Astrocyte of the hippocampus (primary cell): ENCODE data around the gene HHIPL2.
A peak's percentile ranks its signal among the peaks of the same experiment; 100 is the strongest.
"Not testable (repeated sequence)": the region's sequence is repeated elsewhere in the genome, so short reads cannot be mapped to it uniquely, and the experiment has no call there.

Experiments
- DNase-seq: peaks from one replicate; pipeline ENCODE4 v3.0.0; 2011; ENCODE audit warnings: low read depth, low spot score

Gene HHIPL2

DNA sequence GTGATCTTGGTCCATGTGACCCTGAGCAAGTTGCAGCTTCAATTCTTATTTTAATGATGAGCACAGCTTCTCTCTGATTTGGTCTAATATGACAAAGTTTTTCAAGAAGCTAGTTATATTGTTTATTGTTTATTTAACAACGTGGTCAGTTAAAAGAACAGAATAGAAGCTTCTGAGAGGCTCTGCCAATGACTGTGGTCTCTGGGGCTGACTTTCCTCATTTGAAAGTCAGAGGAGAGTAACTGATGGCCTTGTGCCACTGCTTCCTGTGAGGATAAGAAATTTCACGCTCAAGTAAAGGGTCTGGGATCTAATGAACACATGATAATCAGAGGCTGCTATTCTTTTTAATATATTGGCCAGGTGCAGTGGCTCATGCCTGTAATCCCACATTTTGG is 7.3 kb downstream of the HHIPL2 start:
- peak; percentile 51 for DNase-seq

DNA sequence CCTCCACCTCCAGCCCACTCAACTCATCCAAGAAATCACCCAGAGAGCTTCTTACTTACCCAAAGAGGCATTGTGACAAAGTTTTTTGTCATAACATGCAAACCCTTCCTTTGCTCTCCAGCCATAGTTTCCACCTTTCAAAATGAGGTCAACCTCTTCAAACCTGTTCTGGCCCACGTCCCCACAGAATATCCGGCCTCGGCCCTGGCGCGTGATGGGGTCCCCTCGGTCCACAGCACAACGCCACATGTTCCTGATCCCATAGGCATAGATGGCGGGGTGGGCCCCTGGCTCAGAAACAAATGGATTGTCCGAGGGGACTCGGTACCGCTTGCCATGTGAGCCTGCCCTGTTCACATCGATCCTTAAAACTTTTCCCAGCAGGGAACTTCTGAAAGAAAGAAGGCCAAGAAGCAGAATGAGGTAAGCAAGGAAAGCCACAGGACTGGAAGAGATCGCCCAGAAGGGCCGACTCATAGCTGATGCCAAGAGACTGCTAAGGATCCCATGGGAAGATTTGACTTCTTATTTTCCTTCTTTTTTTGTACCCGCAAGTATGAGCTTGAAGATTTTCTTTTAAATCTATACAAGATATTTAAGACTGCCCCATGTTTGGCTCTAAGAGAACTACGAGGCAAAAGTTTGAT is 7.8 kb downstream of the HHIPL2 start:
- peak; percentile 57 for DNase-seq

DNA sequence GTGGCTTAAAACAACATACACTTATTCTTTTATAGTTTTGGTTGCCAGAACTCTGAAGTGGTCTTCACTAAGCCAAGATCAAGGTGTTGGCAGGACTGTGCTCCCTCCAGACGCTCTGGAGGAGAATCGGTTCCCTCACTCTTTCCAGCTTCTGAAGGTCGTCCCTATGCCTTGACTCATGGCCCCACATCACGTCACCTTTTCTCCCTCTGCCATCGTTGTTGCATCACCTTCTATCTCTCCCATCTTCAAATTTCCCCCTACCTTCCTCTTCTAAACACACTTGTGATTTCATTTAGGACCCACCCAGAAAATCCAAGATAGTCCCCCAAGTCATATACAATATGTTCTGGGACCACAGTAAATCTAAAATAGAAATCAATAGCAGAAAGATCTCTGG is 12.4 kb downstream of the HHIPL2 start:
- no peak for DNase-seq

DNA sequence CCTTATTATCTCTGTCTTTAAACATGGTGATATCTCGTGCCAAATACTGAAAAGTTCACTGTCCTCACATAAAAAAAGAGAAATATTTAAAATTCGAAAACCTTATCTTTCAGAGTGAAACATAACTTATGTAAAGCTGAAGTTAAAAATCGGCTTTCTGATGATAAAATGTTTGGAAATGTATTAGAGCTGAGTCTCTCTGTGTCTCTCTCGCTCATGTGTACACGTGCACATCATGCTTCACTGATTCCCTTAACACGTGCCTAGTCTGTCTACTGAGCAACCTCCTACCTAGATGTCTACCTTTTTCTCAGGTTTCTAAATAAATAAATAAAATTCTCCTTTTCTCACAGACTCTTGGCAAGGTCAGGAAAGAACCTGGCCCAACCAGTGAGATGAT is 17.1 kb downstream of the HHIPL2 start:
- DNase-seq = no peak

DNA sequence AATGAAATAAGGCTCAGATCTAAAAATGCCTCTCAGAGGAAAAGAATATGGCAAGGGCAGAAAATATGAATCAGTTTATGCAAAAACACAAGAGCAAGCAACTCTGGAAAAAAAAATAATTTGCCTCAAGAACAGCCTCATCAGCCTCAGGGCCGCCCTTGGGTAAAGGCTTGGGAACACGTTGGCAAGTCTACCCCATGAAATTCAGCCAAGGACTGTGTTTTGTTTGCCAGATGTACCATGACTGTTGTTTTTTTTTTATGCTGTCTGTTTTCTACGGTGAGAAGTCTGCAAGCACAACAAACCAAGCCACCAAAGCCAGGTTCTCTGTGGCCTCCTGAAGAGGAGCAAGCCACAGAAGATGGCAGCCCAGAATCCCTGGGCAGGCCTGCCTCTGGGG is 18.0 kb downstream of the HHIPL2 start:
- peak; percentile 17 for DNase-seq

DNA sequence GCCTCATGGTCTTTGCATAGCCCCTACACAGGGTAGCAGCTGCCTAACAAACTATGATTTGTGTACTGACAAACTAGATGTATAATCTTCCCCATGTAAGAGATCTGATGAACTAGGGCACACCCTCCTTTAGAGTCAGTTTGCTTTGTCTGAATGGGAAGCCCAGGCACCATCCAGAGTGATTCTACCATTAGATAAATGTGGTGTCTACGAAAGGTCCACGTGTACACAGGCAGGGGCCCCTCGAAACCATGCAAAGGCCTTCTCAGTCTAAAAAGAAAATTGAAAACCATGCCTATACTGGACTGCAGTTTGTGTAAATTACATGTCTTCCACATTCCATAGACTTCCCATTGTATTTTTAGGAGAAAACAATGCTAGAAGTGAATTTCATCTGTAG is 18.7 kb downstream of the HHIPL2 start:
- DNase-seq = no peak

DNA sequence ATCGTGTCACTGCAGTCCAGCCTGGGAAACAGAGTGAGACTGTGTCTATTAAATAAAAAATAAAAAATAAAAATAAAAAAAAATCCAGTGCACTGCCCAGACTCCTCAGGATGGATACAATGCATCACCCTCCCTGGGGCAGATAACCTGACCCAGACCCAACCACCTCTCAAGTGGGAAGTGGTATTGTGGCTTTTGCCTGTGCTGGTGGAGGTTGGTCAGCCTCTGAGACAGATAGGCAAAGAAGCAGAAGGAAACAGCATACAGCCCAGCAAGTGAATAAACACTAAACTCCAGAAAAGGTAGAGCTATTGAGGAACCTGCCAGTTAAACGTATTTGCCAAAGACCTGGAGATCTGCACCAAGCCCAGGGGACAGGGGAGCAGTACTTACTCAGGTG is 22.0 kb downstream of the HHIPL2 start:
- no peak for DNase-seq

DNA sequence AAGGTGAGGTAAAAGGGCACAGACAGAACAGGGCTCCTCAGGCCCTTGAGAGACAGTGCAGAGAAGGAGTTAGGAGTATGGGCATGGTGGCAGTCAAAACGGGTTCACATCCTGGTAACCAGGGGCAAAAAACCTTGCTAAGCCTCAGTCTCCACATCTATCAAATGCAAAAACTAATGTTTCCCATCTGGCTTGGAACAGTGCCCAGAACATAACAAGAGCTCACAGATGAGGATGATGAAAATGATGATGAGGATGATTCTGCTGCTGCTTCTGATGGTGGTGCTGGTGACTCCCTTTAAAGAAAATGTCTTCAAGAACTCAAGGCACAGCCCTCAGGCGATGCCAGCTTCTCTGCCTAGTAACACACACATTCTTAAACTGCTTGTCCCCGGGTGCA is 24.1 kb downstream of the HHIPL2 start:
- no peak for DNase-seq

DNA sequence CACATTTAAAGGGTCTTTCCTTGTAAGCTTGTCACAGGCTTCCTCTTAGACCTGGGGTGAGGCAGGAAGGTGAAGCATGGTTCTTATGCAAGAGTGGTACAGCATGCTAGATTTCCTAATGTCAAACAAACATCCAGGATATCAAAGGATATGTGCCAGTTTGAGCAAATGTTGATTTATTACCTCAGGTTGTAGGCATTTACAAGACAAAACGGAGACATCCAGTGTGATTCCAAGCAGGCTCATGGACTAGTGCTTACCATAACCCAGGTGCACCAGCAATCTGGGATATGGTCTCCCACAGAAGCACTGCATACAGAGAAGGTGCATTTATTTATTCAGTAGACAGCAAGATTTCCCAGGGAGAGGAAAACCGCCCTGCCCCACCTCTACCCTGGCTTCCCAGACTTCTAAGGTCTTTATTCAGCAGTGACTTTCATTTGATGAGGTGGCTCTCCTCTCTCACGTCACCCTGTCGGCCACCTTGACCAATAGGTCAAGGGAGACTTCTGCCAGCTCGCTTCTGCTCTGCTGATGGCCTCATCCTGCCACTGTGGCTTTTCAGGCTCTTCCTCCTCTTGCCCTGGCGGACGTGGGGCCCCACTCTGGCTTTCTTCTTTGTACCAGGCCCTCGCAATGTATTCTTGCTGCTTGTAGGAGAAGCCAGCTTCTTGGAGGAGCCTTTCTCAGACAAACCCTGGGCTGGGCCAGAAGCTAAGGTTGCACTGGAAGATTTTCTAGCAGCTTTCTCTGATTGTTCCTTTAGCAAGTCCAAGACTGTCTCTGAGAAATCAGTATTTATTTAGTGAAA is 25.6 kb downstream of the HHIPL2 start:
- DNase-seq = no peak

DNA sequence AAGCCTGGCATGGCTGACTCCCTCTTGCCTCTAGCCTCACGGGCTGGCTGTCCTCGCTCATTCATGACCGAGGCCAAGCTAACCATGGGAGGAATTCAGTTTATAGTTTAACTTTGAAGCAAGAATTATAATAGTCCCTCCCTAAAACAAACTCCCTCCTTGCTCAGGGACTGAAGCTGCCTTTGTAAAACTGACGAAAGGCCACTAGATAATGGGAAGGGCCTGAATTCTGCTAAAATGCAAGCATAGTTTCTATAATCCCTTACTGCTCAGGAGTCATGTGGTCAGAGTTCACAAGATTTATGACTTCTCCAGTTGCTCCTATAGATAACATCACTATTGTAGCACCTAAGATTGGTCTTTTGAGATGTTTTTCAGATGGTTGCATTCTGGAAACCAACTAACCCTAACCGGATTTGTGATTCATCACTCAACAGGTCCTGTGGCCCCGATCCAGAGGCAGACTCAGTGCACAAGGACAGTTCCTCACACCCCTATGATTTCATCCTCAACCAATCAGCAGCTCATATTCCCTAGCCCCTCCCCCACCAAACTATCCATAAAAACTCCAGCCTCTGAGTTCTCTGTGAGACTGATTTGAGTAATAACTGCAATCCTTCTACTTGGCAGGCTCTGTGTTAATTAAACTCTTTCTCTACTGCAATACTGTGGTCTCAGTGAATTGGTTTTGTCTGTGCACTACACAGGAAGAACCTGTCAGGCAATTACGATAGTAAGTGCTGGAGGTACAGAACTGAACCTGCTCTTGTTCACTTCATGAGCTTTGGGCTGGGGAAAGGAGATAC is 26.4 kb downstream of the HHIPL2 start:
- no peak for DNase-seq

DNA sequence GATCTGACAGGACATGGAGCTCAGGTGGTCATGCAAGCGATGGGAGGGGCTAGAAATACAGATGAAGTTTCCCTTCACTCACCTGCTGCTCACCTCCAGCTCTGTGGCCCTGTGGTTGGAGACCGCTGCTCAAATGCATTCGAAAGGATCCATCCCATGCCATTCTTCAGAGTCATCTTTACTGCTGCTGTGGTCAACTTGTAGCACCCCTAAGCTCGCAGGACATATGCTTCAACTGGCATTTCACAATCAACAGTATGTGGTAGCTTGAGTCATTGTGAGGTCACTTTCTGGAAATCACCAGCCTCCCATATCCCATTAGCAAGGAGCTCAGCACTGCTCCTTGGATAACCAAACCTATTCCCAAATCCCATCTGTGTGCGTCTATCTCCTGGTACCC is 58.4 kb downstream of the HHIPL2 start:
- DNase-seq = peak; percentile 55

DNA sequence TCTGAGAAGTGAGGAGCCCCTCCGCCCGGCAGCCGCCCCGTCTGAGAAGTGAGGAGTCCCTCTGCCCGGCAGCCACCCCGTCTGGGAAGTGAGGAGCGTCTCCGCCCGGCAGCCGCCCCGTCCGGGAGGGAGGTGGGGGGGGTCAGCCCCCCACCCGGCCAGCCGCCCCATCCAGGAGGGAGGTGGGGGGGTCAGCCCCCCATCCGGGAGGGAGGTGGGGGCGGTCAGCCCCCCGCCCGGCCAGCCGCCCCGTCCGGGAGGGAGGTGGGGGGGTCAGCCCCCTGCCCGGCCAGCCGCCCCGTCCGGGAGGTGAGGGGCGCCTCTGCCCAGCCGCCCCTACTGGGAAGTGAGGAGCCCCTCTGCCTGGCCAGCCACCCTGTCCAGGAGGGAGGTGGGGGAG is 60.1 kb downstream of the HHIPL2 start:
- not testable (repeated sequence) for DNase-seq

DNA sequence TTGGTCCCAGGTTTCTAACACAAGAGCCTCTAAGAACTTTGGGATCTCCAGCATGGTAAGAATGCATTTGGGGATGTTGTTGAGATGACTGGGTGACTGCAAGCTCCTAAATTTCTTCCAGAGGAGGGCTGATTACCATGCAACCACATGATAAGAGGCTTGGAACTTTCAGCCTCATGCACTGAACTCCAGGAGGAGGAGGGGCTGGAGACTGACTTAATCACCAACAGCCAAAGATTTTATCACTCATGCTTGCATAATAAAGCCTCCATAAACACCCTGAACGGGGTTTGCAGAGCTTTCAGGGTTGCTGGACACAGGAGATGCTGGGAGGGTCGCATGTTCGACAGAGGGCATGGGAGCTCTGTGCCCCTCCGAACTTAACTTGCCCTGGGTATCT is 63.9 kb downstream of the HHIPL2 start:
- DNase-seq = peak; percentile 33

DNA sequence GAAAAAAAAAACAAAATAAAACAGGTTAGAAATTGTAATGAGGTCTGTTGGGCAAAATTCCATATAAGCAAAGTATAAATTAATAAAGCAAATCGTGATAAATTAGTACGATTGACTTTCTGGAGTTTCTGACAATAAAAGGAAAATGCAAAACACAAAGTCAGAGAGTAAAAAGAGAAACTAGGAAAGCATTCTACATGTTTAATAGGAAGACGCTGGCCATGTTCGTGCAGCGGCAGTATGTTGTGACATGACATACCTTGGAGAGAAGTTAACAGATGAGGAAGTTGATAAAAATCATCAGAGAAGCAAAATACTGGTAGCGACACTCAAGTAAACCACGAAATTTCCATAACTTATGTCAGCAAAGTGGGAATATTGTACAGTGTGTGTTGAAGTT is 68.3 kb downstream of the HHIPL2 start:
- not testable (repeated sequence) for DNase-seq

DNA sequence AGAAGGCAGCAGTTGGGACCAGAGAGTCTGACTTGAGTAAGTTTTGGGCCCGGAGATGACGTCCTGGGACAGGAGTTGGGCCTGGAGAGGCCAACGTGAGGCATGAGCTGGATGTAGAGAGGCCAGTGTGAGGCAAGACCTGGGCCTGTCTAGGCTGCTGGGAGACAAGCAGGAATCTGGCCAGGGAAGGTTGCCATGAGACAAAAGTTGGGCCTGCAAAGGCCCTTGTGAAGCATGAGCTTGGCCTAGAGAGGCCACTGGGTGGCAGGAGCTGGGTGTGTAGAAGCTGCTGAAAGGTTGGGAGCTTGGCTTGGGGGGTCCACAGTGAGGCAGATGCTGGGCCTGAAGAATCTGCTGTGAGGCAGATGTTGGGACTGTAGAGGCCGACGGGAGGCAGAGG is 71.5 kb downstream of the HHIPL2 start:
- not testable (repeated sequence) for DNase-seq

DNA sequence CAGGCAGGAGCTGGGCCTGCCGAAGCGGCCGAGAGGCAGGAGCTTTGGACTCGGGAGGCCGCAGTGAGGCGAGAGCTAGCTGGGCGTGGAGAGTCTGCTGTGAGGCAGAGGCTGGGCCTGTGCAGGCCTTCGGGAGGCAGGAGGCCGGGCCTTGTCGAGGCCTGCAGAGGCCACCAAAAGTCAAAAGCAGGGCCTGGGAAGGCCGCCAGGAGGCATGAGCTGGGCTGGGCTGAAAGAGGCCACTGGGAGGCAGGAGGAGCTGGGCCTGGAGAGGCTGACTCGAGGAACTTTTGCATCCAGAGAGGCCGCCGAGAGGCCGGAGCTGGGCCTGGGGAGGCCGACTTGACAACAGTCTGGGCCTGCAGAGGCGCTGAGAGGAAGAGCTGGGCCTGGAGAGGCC is 74.2 kb downstream of the HHIPL2 start:
- DNase-seq = not testable (repeated sequence)

DNA sequence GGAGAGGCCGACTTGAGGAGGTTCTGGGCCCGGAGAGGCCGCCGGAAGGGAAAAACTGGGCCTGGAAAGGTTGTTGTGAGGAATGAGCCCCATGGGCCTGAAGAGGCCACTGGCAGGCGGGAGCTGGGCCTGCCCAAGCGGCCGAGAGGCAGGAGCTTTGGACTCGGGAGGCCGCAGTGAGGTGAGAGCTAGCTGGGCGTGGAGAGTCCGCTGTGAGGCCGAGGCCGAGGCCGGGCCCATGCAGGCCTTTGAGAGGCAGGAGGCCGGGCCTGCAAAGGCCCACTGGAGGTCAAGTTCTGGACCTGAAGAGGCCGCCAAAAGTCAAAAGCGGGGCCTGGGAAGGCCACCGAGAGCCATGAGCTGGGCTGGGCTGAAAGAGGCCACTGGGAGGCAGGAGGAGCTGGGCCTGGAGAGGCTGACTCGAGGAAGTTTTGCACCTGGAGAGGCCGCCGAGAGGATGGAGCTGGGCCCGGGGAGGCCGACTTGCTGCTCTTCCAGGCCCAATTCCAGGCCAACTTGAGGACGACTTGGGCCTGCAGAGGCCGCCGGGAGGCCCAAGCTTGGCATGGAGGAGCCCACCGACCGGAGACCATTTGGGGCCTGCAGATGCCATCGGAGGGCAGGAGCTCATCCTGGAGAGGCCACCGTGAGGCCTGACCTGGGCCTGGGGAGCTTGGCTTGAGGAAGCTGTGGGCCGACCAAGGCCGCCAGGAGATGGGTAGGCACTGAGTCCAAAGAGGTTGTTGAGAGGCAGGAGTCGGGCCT is 74.9 kb downstream of the HHIPL2 start:
- not testable (repeated sequence) for DNase-seq
